ENCODE data around the gene CACHD1.

CACHD1 gene

DNA sequence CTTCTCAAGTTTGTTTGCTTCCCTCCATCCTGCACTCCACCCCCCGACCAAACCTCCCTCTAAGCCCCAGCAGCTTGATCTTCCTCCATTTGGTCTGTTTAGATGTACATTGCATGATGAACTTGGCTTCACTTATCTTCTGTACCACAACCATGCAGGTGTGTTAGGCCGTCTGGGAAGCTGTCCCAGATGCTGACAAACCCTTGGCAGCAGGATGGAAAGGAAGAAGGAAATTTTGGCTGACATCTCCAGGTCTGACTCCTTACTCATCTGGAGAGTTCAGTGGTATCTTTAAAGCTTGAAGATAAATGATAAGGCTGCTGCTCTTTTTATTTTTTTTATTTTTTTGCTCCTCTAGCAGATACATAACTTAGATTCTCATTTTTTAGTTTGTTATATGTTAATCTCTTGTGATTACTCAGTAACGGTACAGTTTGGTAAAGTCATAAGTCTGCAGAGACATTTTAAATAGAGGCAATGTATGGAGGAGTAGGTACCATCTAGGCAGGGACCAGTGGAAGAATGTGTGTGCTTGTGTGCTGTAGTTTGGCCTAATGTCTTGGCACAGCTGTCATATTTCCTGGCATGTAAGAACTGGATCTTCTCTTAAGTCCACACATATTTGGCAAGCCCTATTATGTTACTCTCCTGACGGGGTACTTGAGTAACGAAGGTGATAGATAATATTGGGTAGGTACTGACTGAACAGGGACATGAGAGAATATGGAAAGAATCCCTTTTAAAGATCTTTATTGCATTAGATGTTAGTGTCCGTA, 79.7 kb downstream of the CACHD1 start:
- no peak overlapping the region for H3K27ac ChIP-seq (ENCODE audit: low read depth, low read length)
- H3K36me3 ChIP-seq (ENCODE audit: insufficient read depth, low read length): no peaks in the 10 kb centered on the region
- no peak overlapping the region for H2AFZ ChIP-seq (ENCODE audit: low read length, unreplicated experiment)
- no peak overlapping the region for H3K4me3 ChIP-seq (ENCODE audit: low read depth, low read length)
- no peaks in the 10 kb centered on the region for H3K79me2 ChIP-seq (ENCODE audit: control insufficient read depth, insufficient read depth, low read length, unreplicated experiment)
- no peaks in the 10 kb centered on the region for H3K27me3 ChIP-seq (ENCODE audit: insufficient read depth, low read length)
- H3K4me1 ChIP-seq (ENCODE audit: control insufficient read depth, insufficient read depth, low read length, unreplicated experiment): peaks cover 15% of the 10 kb centered on the region

DNA sequence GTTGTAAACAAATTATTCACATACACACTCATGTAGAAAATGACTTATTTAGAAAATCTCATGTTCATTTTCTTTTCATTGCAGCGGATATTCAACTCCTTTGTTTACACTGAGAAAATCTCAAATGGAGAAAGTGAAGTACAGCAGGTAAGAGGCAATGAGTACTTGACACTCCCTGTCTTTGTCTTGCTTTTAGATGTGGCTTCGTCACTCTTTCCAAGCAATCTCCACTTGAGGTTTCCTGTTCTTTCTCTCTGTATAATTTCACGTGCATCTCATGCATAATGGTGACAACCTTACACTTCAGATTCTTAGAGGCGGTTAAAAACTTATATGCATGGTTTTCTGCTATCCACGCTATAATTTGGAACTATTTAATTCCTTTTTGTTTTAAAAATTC, 80.6 kb downstream of the CACHD1 start:
- no peaks in the 10 kb centered on the region for H3K79me2 ChIP-seq (ENCODE audit: control insufficient read depth, insufficient read depth, low read length, unreplicated experiment)

DNA sequence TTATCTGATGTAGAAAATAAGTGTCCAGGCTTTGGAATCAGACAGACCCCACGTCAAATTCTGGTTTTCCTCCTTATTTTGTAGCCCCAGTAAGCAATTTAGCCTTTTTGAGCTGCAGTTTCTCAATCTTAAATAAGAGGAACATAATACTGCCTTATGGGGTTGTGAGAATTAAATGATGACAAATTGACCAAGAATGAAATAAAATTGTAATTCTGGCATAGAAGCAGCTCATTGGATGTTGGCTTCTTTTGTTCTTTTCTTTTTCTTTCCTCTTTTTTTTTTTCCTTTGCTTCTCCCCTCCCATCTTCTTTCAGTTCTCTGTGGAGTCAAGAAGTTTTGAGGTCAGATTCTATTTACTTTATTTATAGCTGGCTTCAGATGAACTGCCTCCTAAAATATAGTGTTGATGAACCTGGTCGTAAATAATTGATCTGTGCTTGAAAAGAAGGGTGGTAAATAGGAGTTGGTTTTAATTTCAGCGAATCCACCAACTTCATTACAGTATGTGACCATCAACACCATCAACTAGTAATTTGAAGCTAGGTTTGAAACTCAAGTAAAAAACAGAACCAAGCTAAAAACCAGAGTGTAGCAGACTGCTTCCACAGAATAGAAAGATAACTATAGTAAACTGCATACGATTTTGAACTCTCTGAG, 81.1 kb downstream of the CACHD1 start:
- no peaks in the 10 kb centered on the region for H3K36me3 ChIP-seq (ENCODE audit: insufficient read depth, low read length)
- peaks cover 6% of the 10 kb centered on the region for H3K4me1 ChIP-seq (ENCODE audit: control insufficient read depth, insufficient read depth, low read length, unreplicated experiment)
- no peaks in the 10 kb centered on the region for H3K27me3 ChIP-seq (ENCODE audit: insufficient read depth, low read length)
- no peaks in the 10 kb centered on the region for H3K79me2 ChIP-seq (ENCODE audit: control insufficient read depth, insufficient read depth, low read length, unreplicated experiment)
- H2AFZ ChIP-seq (ENCODE audit: low read length, unreplicated experiment): no peak overlapping the region
- H3K4me3 ChIP-seq (ENCODE audit: low read depth, low read length): no peak overlapping the region
- H3K27ac ChIP-seq (ENCODE audit: low read depth, low read length): no peak overlapping the region

More for the DNA sequence above, 80.6 kb downstream of the CACHD1 start:
- H3K27me3 ChIP-seq (ENCODE audit: insufficient read depth, low read length): no peaks in the 10 kb centered on the region
- no peak overlapping the region for H2AFZ ChIP-seq (ENCODE audit: low read length, unreplicated experiment)
- no peak overlapping the region for H3K27ac ChIP-seq (ENCODE audit: low read depth, low read length)
- peaks cover 10% of the 10 kb centered on the region for H3K4me1 ChIP-seq (ENCODE audit: control insufficient read depth, insufficient read depth, low read length, unreplicated experiment)
- no peak overlapping the region for H3K4me3 ChIP-seq (ENCODE audit: low read depth, low read length)
- no peaks in the 10 kb centered on the region for H3K36me3 ChIP-seq (ENCODE audit: insufficient read depth, low read length)

- Histone ChIP-seq H3K4me3 (ENCODE audit: low read depth, low read length) (no peak overlapping the region), H3K27me3 (ENCODE audit: insufficient read depth, low read length) (no peaks in the 10 kb centered on the region), H3K79me2 (ENCODE audit: control insufficient read depth, insufficient read depth, low read length, unreplicated experiment) (no peaks in the 10 kb centered on the region), H3K36me3 (ENCODE audit: insufficient read depth, low read length) (peaks cover 4% of the 10 kb centered on the region; the same call in 1 of the 2 replicates), H2AFZ (ENCODE audit: low read length, unreplicated experiment) (no peak overlapping the region), H3K27ac (ENCODE audit: low read depth, low read length) (no peak overlapping the region), H3K4me1 (ENCODE audit: control insufficient read depth, insufficient read depth, low read length, unreplicated experiment) (peaks cover 5% of the 10 kb centered on the region)
These were observed 83.4 kb downstream of the CACHD1 start for GRCh38 chr1:64553285-64553684.

GRCh38 chr1:64555947-64556346, 86.0 kb downstream of the CACHD1 start:
- H2AFZ ChIP-seq (ENCODE audit: low read length, unreplicated experiment): no peak overlapping the region
- H3K79me2 ChIP-seq (ENCODE audit: control insufficient read depth, insufficient read depth, low read length, unreplicated experiment): no peaks in the 10 kb centered on the region
- no peak overlapping the region for H3K4me3 ChIP-seq (ENCODE audit: low read depth, low read length)
- H3K36me3 ChIP-seq (ENCODE audit: insufficient read depth, low read length): peaks cover 6% of the 10 kb centered on the region; the same call in 1 of the 2 replicates
- H3K27ac ChIP-seq (ENCODE audit: low read depth, low read length): no peak overlapping the region
- no peaks in the 10 kb centered on the region for H3K27me3 ChIP-seq (ENCODE audit: insufficient read depth, low read length)
- peaks cover 5% of the 10 kb centered on the region for H3K4me1 ChIP-seq (ENCODE audit: control insufficient read depth, insufficient read depth, low read length, unreplicated experiment)

GRCh38 chr1:64561993-64562392, 92.1 kb downstream of the CACHD1 start:
- Histone ChIP-seq H2AFZ (ENCODE audit: low read length, unreplicated experiment) (no peak overlapping the region), H3K79me2 (ENCODE audit: control insufficient read depth, insufficient read depth, low read length, unreplicated experiment) (no peaks in the 10 kb centered on the region), H3K27ac (ENCODE audit: low read depth, low read length) (no peak overlapping the region), H3K4me3 (ENCODE audit: low read depth, low read length) (no peak overlapping the region), H3K36me3 (ENCODE audit: insufficient read depth, low read length) (peaks cover 10% of the 10 kb centered on the region; the same call in 1 of the 2 replicates), H3K4me1 (ENCODE audit: control insufficient read depth, insufficient read depth, low read length, unreplicated experiment) (no peaks in the 10 kb centered on the region), H3K27me3 (ENCODE audit: insufficient read depth, low read length) (no peaks in the 10 kb centered on the region)

GRCh38 chr1:64563958-64564565, 94.1 kb downstream of the CACHD1 start:
- H2AFZ ChIP-seq (ENCODE audit: low read length, unreplicated experiment): no peak overlapping the region
- H3K4me3 ChIP-seq (ENCODE audit: low read depth, low read length): no peak overlapping the region
- no peaks in the 10 kb centered on the region for H3K27me3 ChIP-seq (ENCODE audit: insufficient read depth, low read length)
- no peak overlapping the region for H3K27ac ChIP-seq (ENCODE audit: low read depth, low read length)
- H3K36me3 ChIP-seq (ENCODE audit: insufficient read depth, low read length): peaks cover 4% of the 10 kb centered on the region; the same call in 1 of the 2 replicates
- no peaks in the 10 kb centered on the region for H3K79me2 ChIP-seq (ENCODE audit: control insufficient read depth, insufficient read depth, low read length, unreplicated experiment)
- H3K4me1 ChIP-seq (ENCODE audit: control insufficient read depth, insufficient read depth, low read length, unreplicated experiment): no peaks in the 10 kb centered on the region

- Histone ChIP-seq H3K27me3 (ENCODE audit: insufficient read depth, low read length) (no peaks in the 10 kb centered on the region), H3K27ac (ENCODE audit: low read depth, low read length) (no peak overlapping the region), H3K4me3 (ENCODE audit: low read depth, low read length) (no peak overlapping the region), H3K79me2 (ENCODE audit: control insufficient read depth, insufficient read depth, low read length, unreplicated experiment) (no peaks in the 10 kb centered on the region), H3K36me3 (ENCODE audit: insufficient read depth, low read length) (peaks cover 4% of the 10 kb centered on the region; the same call in 1 of the 2 replicates), H2AFZ (ENCODE audit: low read length, unreplicated experiment) (no peak overlapping the region), H3K4me1 (ENCODE audit: control insufficient read depth, insufficient read depth, low read length, unreplicated experiment) (no peaks in the 10 kb centered on the region)
These were observed 95.0 kb downstream of the CACHD1 start for GRCh38 chr1:64564891-64565290.

- H3K27ac ChIP-seq (ENCODE audit: low read depth, low read length): no peak overlapping the region
These were observed 97.7 kb downstream of the CACHD1 start for GRCh38 chr1:64567426-64568170.

DNA sequence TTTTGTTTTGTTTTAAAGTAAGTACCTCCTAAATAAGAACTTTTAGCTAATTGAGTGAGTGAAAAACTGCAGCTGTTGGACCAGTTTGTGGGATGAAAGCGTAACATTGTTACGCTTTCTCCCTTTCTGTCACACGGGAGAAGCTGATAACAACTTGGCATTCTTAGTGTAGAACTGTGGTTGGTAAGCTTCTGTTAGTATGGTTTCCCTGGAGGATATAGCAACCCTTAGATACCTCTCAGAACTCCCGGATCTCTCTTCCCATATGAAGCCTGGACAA, 98.2 kb downstream of the CACHD1 start:
- H3K4me3 ChIP-seq (ENCODE audit: low read depth, low read length): no peak overlapping the region
- no peaks in the 10 kb centered on the region for H3K36me3 ChIP-seq (ENCODE audit: insufficient read depth, low read length)
- no peaks in the 10 kb centered on the region for H3K27me3 ChIP-seq (ENCODE audit: insufficient read depth, low read length)
- no peak overlapping the region for H2AFZ ChIP-seq (ENCODE audit: low read length, unreplicated experiment)
- H3K79me2 ChIP-seq (ENCODE audit: control insufficient read depth, insufficient read depth, low read length, unreplicated experiment): no peaks in the 10 kb centered on the region
- no peaks in the 10 kb centered on the region for H3K4me1 ChIP-seq (ENCODE audit: control insufficient read depth, insufficient read depth, low read length, unreplicated experiment)
- H3K27ac ChIP-seq (ENCODE audit: low read depth, low read length): no peak overlapping the region

More at GRCh38 chr1:64567426-64568170, 97.7 kb downstream of the CACHD1 start:
- Histone ChIP-seq H3K4me3 (ENCODE audit: low read depth, low read length) (no peak overlapping the region), H2AFZ (ENCODE audit: low read length, unreplicated experiment) (no peak overlapping the region), H3K36me3 (ENCODE audit: insufficient read depth, low read length) (peaks cover 4% of the 10 kb centered on the region; the same call in 1 of the 2 replicates), H3K27me3 (ENCODE audit: insufficient read depth, low read length) (no peaks in the 10 kb centered on the region), H3K4me1 (ENCODE audit: control insufficient read depth, insufficient read depth, low read length, unreplicated experiment) (no peaks in the 10 kb centered on the region), H3K79me2 (ENCODE audit: control insufficient read depth, insufficient read depth, low read length, unreplicated experiment) (no peaks in the 10 kb centered on the region)

All from ACC112 (cell line).